Gastrocnemius medialis (tissue), 4 donors: ENCODE measurements around the gene GPAM.

Source experiments
- CTCF ChIP-seq, 5 experiments: fragments of 450-650 bp in 3 of 5; fragments of 200-600 bp in 2 of 5; sonication (generic) in 2 of 5; IDR thresholded peaks in 4 of 5; conservative IDR thresholded peaks in 1 of 5; 1 replicate in 4 of 5; 2 replicates in 1 of 5; pipeline ENCODE4 v1.5.1; 2016 to 2019; ENCODE audit warnings: antibody characterized with exemption in 5 of 5, mild to moderate bottlenecking in 3 of 5, moderate library complexity in 3 of 5
- POLR2A ChIP-seq, 2 donors: fragments of 450-650 bp; IDR thresholded peaks; one replicate each; pipeline ENCODE4 v1.6.1; 2017; ENCODE audit warnings: antibody characterized with exemption in 2 of 2, mild to moderate bottlenecking in 2 of 2, moderate library complexity in 2 of 2

- TF ChIP-seq CTCF (IDR thresholded peaks at IDR 0.05 in 4 of 5, conservative IDR thresholded peaks at IDR 0.05 in 1 of 5) (no peak), POLR2A (IDR thresholded peaks at IDR 0.05) (no peak)
These were observed 24.7 kb upstream of the GPAM start for GRCh38 chr10:112208292-112208691.
